ENCODE measurements around the gene WHAMM. TPM values are rescaled to one million over a fixed set of nuclear protein-coding genes. Genes with fewer than 3 reads are reported as not detected.
"Not testable (repeated sequence)": the region's sequence is repeated elsewhere in the genome, so short reads cannot be mapped to it uniquely, and the experiment has no call there.

Gene WHAMM, protein sequence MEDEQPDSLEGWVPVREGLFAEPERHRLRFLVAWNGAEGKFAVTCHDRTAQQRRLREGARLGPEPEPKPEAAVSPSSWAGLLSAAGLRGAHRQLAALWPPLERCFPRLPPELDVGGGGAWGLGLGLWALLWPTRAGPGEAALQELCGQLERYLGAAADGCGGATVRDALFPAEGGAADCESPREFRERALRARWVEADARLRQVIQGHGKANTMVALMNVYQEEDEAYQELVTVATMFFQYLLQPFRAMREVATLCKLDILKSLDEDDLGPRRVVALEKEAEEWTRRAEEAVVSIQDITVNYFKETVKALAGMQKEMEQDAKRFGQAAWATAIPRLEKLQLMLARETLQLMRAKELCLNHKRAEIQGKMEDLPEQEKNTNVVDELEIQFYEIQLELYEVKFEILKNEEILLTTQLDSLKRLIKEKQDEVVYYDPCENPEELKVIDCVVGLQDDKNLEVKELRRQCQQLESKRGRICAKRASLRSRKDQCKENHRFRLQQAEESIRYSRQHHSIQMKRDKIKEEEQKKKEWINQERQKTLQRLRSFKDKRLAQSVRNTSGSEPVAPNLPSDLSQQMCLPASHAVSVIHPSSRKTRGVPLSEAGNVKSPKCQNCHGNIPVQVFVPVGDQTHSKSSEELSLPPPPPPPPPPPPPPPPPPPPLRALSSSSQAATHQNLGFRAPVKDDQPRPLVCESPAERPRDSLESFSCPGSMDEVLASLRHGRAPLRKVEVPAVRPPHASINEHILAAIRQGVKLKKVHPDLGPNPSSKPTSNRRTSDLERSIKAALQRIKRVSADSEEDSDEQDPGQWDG
- 9.3 TPM for total RNA-seq (ENCODE audit: unreplicated experiment)
- long read RNA-seq, partial matches to known transcripts, result 8 of 9 reads
- long read RNA-seq, other reads (novel, unspliced or antisense), result 1 of 9 reads

- Mint-ChIP-seq H3K36me3 (ENCODE audit: low read depth, unreplicated experiment) (no peaks in the 10 kb centered on the region), H3K4me1 (ENCODE audit: unreplicated experiment) (peaks cover 10% of the 10 kb centered on the region), H3K9me3 (ENCODE audit: unreplicated experiment) (no peaks in the 10 kb centered on the region), H3K27ac (ENCODE audit: unreplicated experiment) (peak within 1 kb of the TSS; percentile 95), H3K27me3 (ENCODE audit: unreplicated experiment) (peaks cover 3% of the 10 kb centered on the region), H3K4me3 (ENCODE audit: unreplicated experiment) (peak within 1 kb of the TSS; percentile 95)
- TF ChIP-seq, protein P1, sequence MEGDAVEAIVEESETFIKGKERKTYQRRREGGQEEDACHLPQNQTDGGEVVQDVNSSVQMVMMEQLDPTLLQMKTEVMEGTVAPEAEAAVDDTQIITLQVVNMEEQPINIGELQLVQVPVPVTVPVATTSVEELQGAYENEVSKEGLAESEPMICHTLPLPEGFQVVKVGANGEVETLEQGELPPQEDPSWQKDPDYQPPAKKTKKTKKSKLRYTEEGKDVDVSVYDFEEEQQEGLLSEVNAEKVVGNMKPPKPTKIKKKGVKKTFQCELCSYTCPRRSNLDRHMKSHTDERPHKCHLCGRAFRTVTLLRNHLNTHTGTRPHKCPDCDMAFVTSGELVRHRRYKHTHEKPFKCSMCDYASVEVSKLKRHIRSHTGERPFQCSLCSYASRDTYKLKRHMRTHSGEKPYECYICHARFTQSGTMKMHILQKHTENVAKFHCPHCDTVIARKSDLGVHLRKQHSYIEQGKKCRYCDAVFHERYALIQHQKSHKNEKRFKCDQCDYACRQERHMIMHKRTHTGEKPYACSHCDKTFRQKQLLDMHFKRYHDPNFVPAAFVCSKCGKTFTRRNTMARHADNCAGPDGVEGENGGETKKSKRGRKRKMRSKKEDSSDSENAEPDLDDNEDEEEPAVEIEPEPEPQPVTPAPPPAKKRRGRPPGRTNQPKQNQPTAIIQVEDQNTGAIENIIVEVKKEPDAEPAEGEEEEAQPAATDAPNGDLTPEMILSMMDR (IDR thresholded peaks at IDR 0.05; ENCODE audit: unreplicated experiment), result peak; percentile 13
- peak; percentile 90 for DNase-seq (ENCODE audit: low spot score)
These were observed at the start of gene WHAMM for GRCh38 chr15:82809308-82810060. Gene WHAMM (plus strand): TSS chr15:82809628. CDS start chr15:82809727, 99 bp downstream.

DNA sequence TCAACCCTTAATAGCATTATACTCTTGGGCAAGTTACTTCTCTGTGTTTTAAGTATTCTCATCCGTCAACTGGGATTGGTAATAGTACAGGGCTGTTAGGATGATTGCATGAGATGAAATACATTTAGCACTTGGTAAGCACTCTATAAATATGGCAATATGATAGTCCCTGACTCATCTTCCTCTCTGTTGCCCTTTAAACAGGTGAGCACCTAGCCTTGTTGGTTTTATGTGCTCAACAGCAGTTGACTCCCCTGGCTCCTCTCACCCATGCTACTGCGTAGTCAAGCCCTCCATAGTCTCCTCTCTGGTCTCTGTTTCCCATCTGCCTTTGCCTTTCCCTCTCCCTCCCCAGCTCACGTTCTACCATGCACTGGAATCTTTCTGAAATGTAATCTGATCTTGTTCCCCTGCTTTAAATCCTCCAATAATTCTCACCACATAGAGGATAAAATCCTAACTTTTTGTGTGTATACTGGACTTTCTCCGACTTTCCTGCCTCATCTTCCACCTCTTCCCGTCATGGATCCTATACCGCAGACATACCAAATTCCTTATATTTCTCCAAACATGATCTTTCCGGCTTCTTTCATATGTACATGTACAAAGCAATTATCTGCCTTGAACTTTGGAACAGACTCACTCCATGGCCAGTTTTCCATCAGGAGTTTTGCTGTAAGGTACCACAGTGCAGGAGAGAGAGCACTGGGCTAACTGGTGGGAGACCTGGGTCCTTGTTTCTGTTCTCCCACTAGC lies 45.9 kb upstream of the WHAMM start:
- no peak for DNase-seq (ENCODE audit: low spot score)
- H3K4me1 Mint-ChIP-seq (ENCODE audit: unreplicated experiment), result no peaks in the 10 kb centered on the region
- H3K36me3 Mint-ChIP-seq (ENCODE audit: low read depth, unreplicated experiment), result peaks cover 17% of the 10 kb centered on the region
- H3K27ac Mint-ChIP-seq (ENCODE audit: unreplicated experiment), result no peak overlapping the region
- peaks cover 6% of the 10 kb centered on the region for H3K27me3 Mint-ChIP-seq (ENCODE audit: unreplicated experiment)
- H3K4me3 Mint-ChIP-seq (ENCODE audit: unreplicated experiment), result no peak overlapping the region
- H3K9me3 Mint-ChIP-seq (ENCODE audit: unreplicated experiment), result no peaks in the 10 kb centered on the region
- TF ChIP-seq, protein P1 (IDR thresholded peaks at IDR 0.05; ENCODE audit: unreplicated experiment), result no peak

DNA sequence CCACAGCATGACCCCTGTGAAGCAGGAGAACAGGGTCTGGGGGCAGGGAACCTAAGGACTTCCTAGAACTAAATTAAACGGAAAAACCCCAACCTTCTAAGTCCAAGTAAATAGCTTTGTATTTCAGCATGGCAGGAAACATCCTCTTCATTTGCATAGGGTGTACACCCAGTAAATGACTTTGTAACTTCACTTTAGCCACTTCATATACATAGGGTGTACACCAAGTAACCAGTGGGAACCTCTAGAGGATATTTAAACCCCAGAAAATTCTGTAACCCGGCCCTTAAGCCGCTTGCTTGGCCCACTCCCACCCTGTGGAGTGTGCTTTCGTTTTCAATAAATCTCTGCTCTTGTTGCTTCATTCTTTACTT lies 45.3 kb upstream of the WHAMM start:
- H3K36me3 Mint-ChIP-seq (ENCODE audit: low read depth, unreplicated experiment), result peaks cover 18% of the 10 kb centered on the region
- no peak for DNase-seq (ENCODE audit: low spot score)
- H3K27ac Mint-ChIP-seq (ENCODE audit: unreplicated experiment), result no peak overlapping the region
- H3K4me3 Mint-ChIP-seq (ENCODE audit: unreplicated experiment), result no peak overlapping the region
- TF ChIP-seq, protein P1 (IDR thresholded peaks at IDR 0.05; ENCODE audit: unreplicated experiment), result no peak
- H3K27me3 Mint-ChIP-seq (ENCODE audit: unreplicated experiment), result peaks cover 6% of the 10 kb centered on the region
- H3K4me1 Mint-ChIP-seq (ENCODE audit: unreplicated experiment), result no peaks in the 10 kb centered on the region
- H3K9me3 Mint-ChIP-seq (ENCODE audit: unreplicated experiment), result no peaks in the 10 kb centered on the region

- no peak overlapping the region for H3K4me3 Mint-ChIP-seq (ENCODE audit: unreplicated experiment)
These were observed 44.7 kb upstream of the WHAMM start for GRCh38 chr15:82764740-82765139.

DNA sequence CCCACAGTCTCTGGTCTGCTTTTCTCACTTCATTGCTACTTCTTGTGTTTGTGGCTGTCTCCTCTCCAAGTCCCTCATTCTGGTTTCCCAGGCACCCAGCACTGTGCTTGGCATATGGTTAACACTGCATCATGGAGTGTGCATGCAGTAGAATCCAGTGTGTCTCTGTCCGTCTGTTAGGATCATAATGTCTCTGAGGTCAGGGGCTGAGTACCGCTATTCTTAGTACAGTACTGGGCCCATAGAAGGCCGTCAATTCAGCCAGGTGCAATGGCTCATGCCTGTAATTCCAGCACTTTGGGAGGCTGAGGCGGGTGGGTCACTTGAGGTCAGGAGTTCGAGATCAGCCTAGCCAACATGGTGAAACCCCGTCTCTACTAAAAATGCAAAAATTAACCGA lies 43.2 kb upstream of the WHAMM start:
- DNase-seq (ENCODE audit: low spot score); H3K9me3 Mint-ChIP-seq (ENCODE audit: unreplicated experiment); H3K4me3 Mint-ChIP-seq (ENCODE audit: unreplicated experiment); H3K4me1 Mint-ChIP-seq (ENCODE audit: unreplicated experiment); H3K27ac Mint-ChIP-seq (ENCODE audit: unreplicated experiment); H3K27me3 Mint-ChIP-seq (ENCODE audit: unreplicated experiment): not testable (repeated sequence)
- peaks cover 18% of the 10 kb centered on the region for H3K36me3 Mint-ChIP-seq (ENCODE audit: low read depth, unreplicated experiment)

More at GRCh38 chr15:82764740-82765139, 44.7 kb upstream of the WHAMM start:
- Mint-ChIP-seq H3K27me3 (ENCODE audit: unreplicated experiment) (peaks cover 8% of the 10 kb centered on the region), H3K4me1 (ENCODE audit: unreplicated experiment) (no peaks in the 10 kb centered on the region), H3K36me3 (ENCODE audit: low read depth, unreplicated experiment) (peaks cover 18% of the 10 kb centered on the region), H3K9me3 (ENCODE audit: unreplicated experiment) (no peaks in the 10 kb centered on the region), H3K27ac (ENCODE audit: unreplicated experiment) (no peak overlapping the region)
- DNase-seq (ENCODE audit: low spot score), result no peak
- TF ChIP-seq, protein P1 (IDR thresholded peaks at IDR 0.05; ENCODE audit: unreplicated experiment), result no peak
